Skeletal muscle satellite cell (primary cell): ENCODE measurements around the gene DIS3L2.
"Not testable (repeated sequence)": the region's sequence is repeated elsewhere in the genome, so short reads cannot be mapped to it uniquely, and the experiment has no call there.

Experiments
- H3K27me3 ChIP-seq: 2 replicates; pipeline ENCODE4 v1.7.0; 2013; ENCODE audit warnings: low read length; ENCODE audit not compliant: control insufficient read depth, insufficient read depth
- H3K36me3 ChIP-seq: 2 replicates; pipeline ENCODE4 v1.7.0; 2013; ENCODE audit warnings: mild to moderate bottlenecking, control low read depth, low read length; ENCODE audit not compliant: insufficient read depth
- H3K4me1 ChIP-seq: 2 replicates; pipeline ENCODE4 v1.7.0; 2013; ENCODE audit warnings: low read length; ENCODE audit not compliant: control insufficient read depth, insufficient read depth
- H3K4me2 ChIP-seq: 2 replicates; pipeline ENCODE4 v1.7.0; 2013; ENCODE audit warnings: mild to moderate bottlenecking, low read length
- H3K4me3 ChIP-seq: 2 replicates; pipeline ENCODE4 v1.7.0; 2013; ENCODE audit warnings: low read length
- H3K9ac ChIP-seq: 2 replicates; pipeline ENCODE4 v1.7.0; 2013; ENCODE audit warnings: mild to moderate bottlenecking, low read depth, low read length, moderate library complexity
- H3K9me3 ChIP-seq: replicated peaks from 2 replicates; pipeline ENCODE4 v1.7.0; 2013; ENCODE audit warnings: mild to moderate bottlenecking, control low read depth, low read length

The DIS3L2 gene

DNA sequence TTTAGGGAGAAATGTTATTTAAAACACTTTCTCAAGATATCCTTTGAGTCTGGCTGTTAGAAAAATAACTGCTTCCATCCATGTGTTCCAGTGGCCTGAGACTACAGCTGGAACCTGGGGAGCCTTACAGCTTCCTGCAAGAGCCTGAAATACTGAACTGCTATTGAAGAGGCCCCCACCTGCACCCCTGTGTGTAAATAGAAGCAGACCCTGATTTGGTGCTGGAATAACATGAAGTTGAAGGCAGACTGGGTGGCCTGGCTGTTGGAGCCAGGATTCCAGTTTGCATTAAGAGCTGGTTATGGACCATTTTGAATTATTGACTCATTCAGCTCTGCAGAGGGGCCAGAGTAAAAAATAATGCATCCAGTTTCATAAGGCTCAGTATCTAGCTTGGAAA lies 61.9 kb downstream of the DIS3L2 start:
- Histone ChIP-seq H3K4me3 (no peak overlapping the region), H3K36me3 (peaks cover 20% of the 10 kb centered on the region), H3K9me3 (no peaks in the 10 kb centered on the region), H3K4me1 (peaks cover 6% of the 10 kb centered on the region), H3K9ac (no peak overlapping the region), H3K27me3 (no peaks in the 10 kb centered on the region), H3K4me2 (no peak overlapping the region)

- Histone ChIP-seq H3K9ac (no peak overlapping the region), H3K4me2 (no peak overlapping the region), H3K4me3 (no peak overlapping the region), H3K36me3 (peaks cover 23% of the 10 kb centered on the region), H3K4me1 (peaks cover 7% of the 10 kb centered on the region), H3K27me3 (no peaks in the 10 kb centered on the region), H3K9me3 (no peaks in the 10 kb centered on the region)
These were observed 62.9 kb downstream of the DIS3L2 start for GRCh38 chr2:232024457-232024856.

- H3K9me3 ChIP-seq: no peaks in the 10 kb centered on the region
- no peak overlapping the region for H3K9ac ChIP-seq
- H3K4me3 ChIP-seq: no peak overlapping the region
- H3K4me2 ChIP-seq: no peak overlapping the region
- H3K36me3 ChIP-seq: peaks cover 24% of the 10 kb centered on the region
- no peaks in the 10 kb centered on the region for H3K27me3 ChIP-seq
- peaks cover 7% of the 10 kb centered on the region for H3K4me1 ChIP-seq
These were observed 65.4 kb downstream of the DIS3L2 start for GRCh38 chr2:232026910-232027309.

DNA sequence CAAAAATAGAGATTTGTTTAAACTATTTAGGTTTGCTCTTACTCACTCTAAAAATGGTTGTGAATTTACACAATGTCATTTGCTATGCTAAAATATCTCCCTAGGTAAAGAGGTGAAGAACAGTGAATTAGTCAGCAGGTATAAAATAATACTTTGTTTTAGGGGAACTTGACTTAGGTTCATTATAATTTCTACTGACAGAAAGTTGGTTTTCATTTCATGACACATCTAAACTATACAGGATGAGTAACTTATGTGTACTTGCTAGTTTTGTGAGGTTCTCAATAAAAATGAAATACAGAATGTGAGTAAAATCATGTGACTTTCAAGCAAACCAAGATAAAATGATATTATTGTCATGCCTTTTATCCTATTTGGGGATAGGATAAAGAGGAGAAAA lies 66.0 kb downstream of the DIS3L2 start:
- Histone ChIP-seq H3K9me3 (no peaks in the 10 kb centered on the region), H3K4me1 (peaks cover 7% of the 10 kb centered on the region), H3K4me2 (no peak overlapping the region), H3K4me3 (no peak overlapping the region), H3K27me3 (no peaks in the 10 kb centered on the region), H3K36me3 (peaks cover 24% of the 10 kb centered on the region), H3K9ac (no peak overlapping the region)

GRCh38 chr2:232028071-232028470 lies 66.6 kb downstream of the DIS3L2 start:
- no peak overlapping the region for H3K9ac ChIP-seq
- peaks cover 7% of the 10 kb centered on the region for H3K4me1 ChIP-seq
- H3K9me3 ChIP-seq: no peaks in the 10 kb centered on the region
- H3K27me3 ChIP-seq: no peaks in the 10 kb centered on the region
- no peak overlapping the region for H3K4me3 ChIP-seq
- peaks cover 24% of the 10 kb centered on the region for H3K36me3 ChIP-seq
- no peak overlapping the region for H3K4me2 ChIP-seq

GRCh38 chr2:232028631-232029030 lies 67.1 kb downstream of the DIS3L2 start:
- H3K4me2 ChIP-seq: no peak overlapping the region
- no peaks in the 10 kb centered on the region for H3K9me3 ChIP-seq
- peaks cover 18% of the 10 kb centered on the region for H3K36me3 ChIP-seq
- no peak overlapping the region for H3K4me3 ChIP-seq
- no peaks in the 10 kb centered on the region for H3K27me3 ChIP-seq
- H3K4me1 ChIP-seq: peaks cover 7% of the 10 kb centered on the region
- no peak overlapping the region for H3K9ac ChIP-seq

- Histone ChIP-seq H3K4me3 (no peak overlapping the region), H3K4me2 (no peak overlapping the region), H3K9ac (no peak overlapping the region), H3K27me3 (no peaks in the 10 kb centered on the region), H3K36me3 (peaks cover 14% of the 10 kb centered on the region), H3K9me3 (no peaks in the 10 kb centered on the region), H3K4me1 (peaks cover 7% of the 10 kb centered on the region)
These were observed 67.8 kb downstream of the DIS3L2 start for GRCh38 chr2:232029346-232029745.

DNA sequence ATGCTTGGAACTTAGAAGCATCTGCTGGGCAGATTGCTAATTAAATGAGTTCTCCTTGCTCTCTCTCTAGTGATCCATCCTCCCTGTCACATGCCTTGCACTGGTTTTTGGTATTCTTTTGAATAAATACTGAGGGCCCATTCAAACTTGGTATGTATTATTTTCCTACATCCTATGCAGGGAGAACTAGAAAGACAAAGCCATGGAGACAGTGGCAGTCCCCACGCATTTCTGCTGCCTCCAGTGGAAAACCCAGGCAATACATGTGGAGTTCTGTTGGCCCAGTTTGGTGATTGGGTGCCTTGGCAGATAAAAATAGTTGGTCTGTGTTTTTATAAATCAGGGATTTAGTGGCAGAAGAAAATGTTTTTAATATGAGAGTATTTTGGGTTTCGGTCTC lies 68.7 kb downstream of the DIS3L2 start:
- no peak overlapping the region for H3K4me3 ChIP-seq
- no peak overlapping the region for H3K9ac ChIP-seq
- H3K4me2 ChIP-seq: no peak overlapping the region
- peaks cover 12% of the 10 kb centered on the region for H3K36me3 ChIP-seq
- peaks cover 7% of the 10 kb centered on the region for H3K4me1 ChIP-seq
- H3K27me3 ChIP-seq: no peaks in the 10 kb centered on the region
- no peaks in the 10 kb centered on the region for H3K9me3 ChIP-seq

DNA sequence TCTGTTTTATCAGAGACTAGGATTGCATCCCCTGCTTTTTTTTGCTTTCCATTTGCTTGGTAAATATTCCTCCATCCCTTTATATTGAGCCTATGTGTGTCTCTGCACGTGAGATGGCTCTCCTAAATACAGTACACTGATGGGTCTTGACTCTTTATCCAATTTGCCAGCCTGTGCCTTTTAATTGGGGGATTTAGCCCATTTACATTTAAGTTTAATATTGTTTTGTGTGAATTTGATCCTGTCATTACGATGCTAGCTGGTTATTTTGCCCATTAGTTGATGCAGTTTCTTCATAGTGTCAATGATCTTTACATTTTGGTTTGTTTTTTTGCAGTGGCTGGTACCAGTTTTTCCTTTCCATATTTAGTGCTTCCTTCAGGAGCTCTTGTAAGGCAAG lies 73.8 kb downstream of the DIS3L2 start:
- H3K9ac ChIP-seq, H3K4me3 ChIP-seq, H3K4me2 ChIP-seq, H3K9me3 ChIP-seq, H3K27me3 ChIP-seq, H3K4me1 ChIP-seq, H3K36me3 ChIP-seq: not testable (repeated sequence)

DNA sequence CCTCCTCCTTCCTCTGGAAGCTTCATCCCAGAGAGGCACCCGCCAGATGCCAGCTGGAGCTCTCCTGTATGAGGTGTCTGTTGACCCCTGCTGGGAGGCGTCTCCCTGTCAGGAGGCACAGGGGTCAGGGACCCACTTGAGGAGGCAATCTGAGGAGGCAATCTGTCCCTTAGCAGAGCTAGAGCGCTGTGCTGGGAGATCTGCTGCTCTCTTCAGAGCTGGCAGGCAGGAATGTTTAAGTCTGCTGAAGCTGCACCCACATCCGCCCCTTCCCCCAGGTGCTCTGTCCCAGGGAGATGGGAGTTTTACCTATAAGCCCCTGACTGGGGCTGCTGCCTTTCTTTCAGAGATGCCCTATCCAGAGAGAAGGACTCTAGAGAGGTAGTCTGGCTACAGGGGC lies 75.4 kb downstream of the DIS3L2 start:
- not testable (repeated sequence) for H3K36me3 ChIP-seq, H3K27me3 ChIP-seq, H3K9ac ChIP-seq, H3K4me1 ChIP-seq, H3K9me3 ChIP-seq, H3K4me2 ChIP-seq, H3K4me3 ChIP-seq

GRCh38 chr2:232038251-232038880 lies 76.9 kb downstream of the DIS3L2 start:
- H3K27me3 ChIP-seq: no peaks in the 10 kb centered on the region
- no peak overlapping the region for H3K9ac ChIP-seq
- no peak overlapping the region for H3K4me2 ChIP-seq
- H3K4me3 ChIP-seq: no peak overlapping the region
- H3K4me1 ChIP-seq: no peaks in the 10 kb centered on the region
- H3K9me3 ChIP-seq: no peaks in the 10 kb centered on the region
- no peaks in the 10 kb centered on the region for H3K36me3 ChIP-seq

DNA sequence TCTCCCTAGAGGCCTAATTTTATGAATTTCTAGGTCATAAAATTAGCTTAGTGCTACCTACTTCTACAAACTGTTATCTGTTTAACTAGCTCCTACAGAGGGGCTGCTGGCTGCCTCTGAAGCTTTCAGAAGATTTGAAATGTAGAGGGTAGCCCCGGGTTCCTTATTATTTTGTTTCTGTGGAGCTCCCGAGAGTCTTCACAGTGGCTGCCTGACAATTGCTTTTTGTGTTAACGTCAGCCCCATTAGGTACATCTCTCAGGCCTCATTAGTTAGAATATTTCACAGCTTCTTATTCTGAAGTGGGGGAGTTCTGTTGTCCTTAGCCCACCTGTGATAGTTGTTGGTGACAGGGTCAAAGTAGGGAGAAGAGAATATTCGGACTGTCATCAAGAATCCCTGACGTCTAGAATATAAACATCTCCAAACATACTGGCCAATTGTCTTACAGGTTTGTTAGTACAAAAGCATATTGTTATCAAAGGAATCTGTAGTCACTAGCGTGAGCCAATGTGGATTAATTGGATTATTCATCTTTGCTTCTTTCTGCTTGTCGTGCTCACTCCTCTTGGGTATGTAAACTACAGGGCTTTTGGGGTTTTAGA lies 77.5 kb downstream of the DIS3L2 start:
- no peaks in the 10 kb centered on the region for H3K9me3 ChIP-seq
- no peaks in the 10 kb centered on the region for H3K36me3 ChIP-seq
- no peaks in the 10 kb centered on the region for H3K27me3 ChIP-seq
- H3K4me1 ChIP-seq: no peaks in the 10 kb centered on the region
- no peak overlapping the region for H3K9ac ChIP-seq
- H3K4me2 ChIP-seq: no peak overlapping the region
- H3K4me3 ChIP-seq: no peak overlapping the region
